Activated CD4-positive, alpha-beta T cell treated with anti-CD3 and anti-CD28 coated beads, Interleukin-2, Interleukin-6, amounts not matched to agents 100 ng/mL and 50 ng/mL, durations not matched to agents 16 hours and 8 hours (primary cell): ENCODE measurements around the gene MYL12A.

Source experiments
- DNase-seq: peaks from one replicate; pipeline ENCODE4 v3.0.0-alpha.2; 2020

Gene MYL12A

GRCh38 chr18:3284501-3284900 lies 36.9 kb downstream of the MYL12A start:
- DNase-seq = no peak

DNA sequence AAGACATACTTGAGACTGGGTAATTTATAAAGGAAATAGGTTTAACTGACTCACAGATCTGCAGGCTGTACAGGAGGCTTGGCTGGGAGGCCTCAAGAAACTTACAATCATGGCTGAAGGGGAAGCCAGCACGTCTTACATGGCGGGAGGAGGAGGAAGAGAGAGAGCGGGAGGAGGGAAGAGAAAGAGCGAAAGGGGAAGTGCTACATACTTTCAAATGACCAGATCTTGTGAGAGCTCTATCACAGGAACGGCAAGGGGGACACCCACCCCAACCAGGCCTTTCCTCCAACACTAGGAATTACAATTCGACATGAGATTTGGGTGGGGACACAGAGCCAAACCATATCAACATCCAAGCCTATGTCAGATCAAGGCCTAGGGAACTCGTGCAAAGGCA lies 38.6 kb downstream of the MYL12A start:
- no peak for DNase-seq

- DNase-seq = no peak
These were observed 45.8 kb downstream of the MYL12A start for GRCh38 chr18:3293196-3293951.

GRCh38 chr18:3294435-3295080 lies 47.0 kb downstream of the MYL12A start:
- DNase-seq = no peak

GRCh38 chr18:3297025-3297984 lies 49.7 kb downstream of the MYL12A start:
- peak; percentile 97 for DNase-seq

DNA sequence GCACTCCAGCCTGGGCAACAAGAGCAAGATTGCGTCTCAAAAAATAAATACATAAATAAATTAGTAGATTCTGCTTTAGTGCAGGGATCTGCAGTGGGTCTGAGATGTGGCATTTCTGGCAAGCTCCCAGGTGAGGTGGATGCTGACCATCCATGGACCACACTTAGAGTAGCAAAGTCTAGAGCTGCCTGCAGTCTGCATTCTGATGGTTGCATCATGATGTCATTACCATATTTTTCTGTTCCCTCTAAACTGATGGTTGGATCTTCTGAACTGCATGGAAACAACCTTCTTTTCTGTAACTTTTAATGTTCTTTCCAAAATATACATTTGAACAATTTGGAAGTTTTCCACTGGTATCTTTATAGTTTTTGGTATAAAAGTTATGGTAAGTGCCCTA lies 57.2 kb downstream of the MYL12A start:
- no peak for DNase-seq

GRCh38 chr18:3305354-3305762 lies 57.8 kb downstream of the MYL12A start:
- DNase-seq = peak; percentile 85
